ENCODE data around the gene VPS29.
A peak's percentile ranks its signal among the peaks of the same experiment; 100 is the strongest.
"Not testable (repeated sequence)": the region's sequence is repeated elsewhere in the genome, so short reads cannot be mapped to it uniquely, and the experiment has no call there.

Gene VPS29

DNA sequence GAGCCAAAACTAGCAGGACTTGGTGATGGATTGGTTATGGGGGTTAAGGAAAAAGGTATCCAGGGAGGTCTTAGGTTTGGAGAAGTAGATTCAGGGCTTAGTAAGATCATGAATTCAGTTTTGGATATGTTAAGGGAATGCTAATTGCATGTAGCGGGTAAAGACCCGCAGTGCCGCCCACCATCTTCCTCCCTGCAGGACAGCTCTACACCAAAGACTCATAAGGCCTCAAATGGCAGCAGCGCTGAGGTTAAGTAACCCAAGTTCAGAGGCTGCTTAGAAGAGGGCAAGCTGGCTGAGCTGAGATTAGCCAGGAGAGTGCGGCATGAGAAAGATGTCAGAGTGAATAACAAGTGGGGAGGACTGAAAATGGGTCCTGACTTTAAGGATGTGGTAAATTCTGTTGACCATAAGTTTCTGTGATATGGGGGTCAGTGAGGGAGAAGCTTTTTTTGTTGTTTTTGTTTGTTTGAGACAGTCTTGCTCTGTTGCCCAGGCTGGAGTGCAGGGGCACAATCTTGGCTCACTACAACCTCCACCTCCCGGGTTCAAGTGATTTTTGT, 26.4 kb upstream of the VPS29 start:
- no peak for DNase-seq (ENCODE audit: low read depth, low spot score)

DNA sequence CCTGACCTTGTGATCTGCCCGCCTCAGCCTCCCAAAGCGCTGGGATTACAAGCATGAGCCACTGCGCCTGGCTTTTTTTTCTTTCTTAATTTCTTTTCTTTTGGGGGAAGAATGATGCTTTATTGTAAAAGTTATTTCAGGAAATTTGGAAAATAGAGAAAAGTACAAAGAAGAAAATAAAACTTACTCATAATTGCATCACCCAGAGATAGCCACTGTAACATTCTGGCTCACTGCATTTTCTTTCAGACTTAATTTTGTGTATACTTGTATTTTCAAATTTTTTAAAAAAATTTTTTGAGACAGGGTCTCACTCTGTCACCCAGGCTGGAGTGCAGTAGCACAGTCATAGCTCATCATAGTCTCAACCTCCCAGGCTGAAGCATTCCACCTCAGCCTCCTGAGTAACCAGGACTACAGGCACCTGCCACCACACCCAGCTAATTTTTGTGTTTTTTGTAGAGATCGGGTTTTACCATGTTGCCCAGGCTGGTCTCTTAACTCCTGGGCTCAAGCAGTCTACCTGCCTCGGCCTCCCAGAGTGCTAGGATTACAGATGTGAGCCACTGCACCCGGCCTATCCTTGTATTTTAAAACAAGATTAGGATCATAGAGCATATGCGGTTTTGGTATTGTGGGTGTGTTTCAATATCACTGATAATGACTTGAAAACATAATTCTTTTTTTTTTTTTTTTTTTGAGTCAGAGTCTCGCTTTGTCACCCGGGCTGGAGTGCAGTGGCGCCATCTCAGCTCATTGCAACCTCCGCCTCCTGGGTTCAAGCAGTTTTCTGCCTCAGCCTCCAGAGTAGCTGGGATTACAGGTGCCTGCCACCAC, 19.2 kb upstream of the VPS29 start:
- DNase-seq (ENCODE audit: low read depth, low spot score), result not testable (repeated sequence)

DNA sequence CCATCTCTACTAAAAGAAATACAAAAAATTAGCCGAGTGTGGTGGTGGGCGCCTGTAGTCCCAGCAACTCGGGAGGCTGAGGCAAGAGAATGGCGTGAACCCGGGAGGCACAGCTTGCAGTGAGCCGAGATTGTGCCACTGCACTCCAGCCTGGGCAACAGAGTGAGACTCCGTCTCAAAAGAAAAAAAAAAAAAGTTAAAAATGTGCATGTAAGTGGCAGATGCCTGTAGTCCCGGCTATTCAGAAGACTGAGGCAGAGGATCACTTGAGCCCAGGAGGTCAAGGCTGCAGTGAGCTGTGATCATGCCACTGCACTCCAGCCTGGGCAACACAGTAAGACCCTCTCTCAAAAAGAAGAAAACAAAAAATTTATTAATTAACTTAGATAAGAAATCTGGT, 16.1 kb upstream of the VPS29 start:
- not testable (repeated sequence) for DNase-seq (ENCODE audit: low read depth, low spot score)

DNA sequence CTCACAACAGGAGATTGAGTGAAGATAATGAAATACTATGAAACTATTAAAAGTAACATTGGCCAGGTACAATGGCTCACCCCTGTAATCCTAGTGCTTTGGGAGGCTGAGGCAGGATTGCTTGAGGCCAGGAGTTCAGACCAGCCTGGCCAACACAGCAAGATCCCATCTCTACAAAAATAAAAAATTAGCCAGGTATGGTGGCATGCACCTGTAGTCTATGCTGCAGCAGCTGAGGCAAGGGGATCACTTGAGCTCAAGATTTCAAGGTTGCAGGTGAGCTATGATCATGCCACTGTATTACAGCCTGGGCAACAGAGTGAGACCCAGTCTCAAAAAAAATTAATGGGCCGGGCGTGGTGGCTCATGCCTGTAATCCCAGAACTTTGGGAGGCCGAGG, 15.1 kb upstream of the VPS29 start:
- DNase-seq (ENCODE audit: low read depth, low spot score), result no peak

DNA sequence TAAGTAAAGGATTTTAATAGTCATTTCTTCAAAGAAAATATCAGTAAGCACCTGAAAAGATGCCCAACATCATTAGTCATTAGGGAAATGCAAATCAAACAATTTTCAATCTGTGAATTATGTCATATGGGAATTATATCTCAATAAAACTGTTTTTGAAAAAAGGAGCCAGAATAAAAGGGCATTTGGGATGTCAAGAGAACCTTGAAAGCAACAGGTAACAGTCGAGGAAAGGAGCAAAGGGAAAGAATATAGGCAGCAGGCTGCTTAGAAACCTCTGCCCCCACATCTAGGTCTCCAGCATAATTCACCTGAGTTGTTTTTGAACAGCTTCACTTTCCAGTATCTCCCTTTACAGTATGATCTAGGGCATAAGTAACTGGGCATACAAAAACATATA, 12.5 kb upstream of the VPS29 start:
- DNase-seq (ENCODE audit: low read depth, low spot score), result no peak

DNA sequence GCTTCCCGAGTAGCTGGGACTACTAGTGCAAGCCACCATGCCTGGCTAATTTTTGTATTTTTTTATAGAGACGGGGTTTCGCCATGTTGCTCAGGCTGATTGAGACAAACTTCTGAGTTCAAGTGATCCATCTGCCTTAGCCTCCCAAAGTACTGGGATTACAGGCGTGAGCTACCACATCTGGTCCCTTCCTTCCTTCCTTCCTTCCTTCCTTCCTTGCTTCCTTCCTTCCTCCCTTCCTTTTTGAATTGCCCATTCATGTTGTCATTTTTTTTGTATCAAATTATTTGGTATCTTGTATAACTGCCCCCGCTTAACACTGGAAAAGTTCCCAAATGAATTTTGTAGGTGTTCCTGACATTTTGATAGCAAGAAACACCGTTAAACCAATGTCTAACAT, 11.9 kb upstream of the VPS29 start:
- DNase-seq (ENCODE audit: low read depth, low spot score), result no peak

DNA sequence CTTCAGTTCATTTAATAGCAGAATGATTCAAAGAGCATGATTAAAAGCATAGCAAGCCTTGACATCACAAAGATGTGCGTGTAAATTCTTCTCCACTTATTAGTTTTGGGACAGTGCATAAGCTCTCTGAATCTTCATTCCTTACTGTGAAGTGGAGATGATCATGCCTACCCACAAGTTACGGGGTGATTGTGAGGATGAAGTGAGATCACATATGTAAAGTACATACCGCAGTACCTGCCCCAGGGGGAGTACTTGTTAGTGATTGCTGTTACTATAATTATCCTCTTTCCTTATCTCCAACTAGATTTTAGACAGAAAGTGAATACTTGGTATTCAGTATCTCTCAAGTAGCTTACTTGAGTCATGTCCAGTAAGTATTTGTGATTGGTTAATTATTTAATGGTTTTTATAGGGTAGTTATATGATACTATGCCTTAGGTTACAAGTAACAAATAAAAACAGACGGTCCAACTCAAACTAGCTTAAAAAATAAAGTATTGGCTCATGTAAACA, 6.2 kb upstream of the VPS29 start:
- DNase-seq (ENCODE audit: low read depth, low spot score), result no peak

DNA sequence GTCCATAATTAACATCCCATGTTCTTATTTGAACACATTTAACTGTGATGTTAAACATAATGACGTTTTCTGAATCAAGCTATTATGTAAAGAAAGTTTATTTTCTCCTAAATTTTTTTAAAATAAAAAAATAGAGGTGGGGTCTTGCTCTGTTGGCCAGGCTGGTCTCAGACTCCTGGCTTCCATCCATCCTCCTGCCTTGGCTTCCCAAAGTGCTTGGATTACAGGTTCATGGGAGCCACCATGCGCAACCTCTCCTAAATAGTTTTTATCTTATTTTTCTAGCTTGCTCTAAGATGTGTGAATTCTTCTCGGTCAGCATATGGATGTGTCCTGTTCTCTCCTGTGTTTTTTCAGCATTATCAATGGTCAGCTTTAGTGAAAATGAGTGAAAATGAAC, 3.4 kb upstream of the VPS29 start:
- no peak for DNase-seq (ENCODE audit: low read depth, low spot score)

DNA sequence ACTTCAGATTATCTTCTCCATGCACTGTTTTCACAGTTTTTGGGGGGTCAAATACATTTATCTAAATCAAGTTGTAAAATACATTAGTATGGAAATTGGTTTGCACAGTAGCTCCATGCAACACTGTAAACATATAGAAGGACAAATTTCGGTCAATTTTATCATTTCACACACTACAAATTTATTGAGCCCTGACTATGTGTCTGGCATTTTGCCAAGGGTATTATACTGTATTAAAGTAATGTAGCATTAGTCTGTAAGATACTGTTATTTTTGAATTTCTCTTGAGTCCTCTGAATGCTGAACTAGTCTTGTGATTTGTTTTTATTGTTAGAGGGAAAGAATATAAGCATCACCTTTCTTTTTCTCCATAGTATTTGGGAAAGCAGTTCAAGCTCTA, 1.5 kb upstream of the VPS29 start:
- no peak for DNase-seq (ENCODE audit: low read depth, low spot score)

DNA sequence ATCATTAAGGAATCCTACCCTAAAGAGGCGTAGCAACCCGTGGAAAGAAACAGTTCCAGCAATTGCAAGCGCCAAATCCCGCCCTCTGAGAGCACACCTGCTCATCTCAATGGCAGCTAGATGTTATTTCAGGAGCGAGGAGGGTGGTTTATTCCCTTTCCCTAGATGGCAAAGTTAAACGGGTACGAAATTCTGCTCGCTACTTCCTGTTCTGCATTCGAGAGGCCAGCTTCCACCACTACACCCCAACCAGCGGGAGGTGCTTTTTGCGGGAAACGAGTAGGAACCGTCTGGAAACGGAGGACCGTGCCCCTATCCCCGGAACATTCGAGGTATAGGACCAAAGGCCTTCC, 536 bp downstream of the VPS29 start:
- no peak for DNase-seq (ENCODE audit: low read depth, low spot score)

DNA sequence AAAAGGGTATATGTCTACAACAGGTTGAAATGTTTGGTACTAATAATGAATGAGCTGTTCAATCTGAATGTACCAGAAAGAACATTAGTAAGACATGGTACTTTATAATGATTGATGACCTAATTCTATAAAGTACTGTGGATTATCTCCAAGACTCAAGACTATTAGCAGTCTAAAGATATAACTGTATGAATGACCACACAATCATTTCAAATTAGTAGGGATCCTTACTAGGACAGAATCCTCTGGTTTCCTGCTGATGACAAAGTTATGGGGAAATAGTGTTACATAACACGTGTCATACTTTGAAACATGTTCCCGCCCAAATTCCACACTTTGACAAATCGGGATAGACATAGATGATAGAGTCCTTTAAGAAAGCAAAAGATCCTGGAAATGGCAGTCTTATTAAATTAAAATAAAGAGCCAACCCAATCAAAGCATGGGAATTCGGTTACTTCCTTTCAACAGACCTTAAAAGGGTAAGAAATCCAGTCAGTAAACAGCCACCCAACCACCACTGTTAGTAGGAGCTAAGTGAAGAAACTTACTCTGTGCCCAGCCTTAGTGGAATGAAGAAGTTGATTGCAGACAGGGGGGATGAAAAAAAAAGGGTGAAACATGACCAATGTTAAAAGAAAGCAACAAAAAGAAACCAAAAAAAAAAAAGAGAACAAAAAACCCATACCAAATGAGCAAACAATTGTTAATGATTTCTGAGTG, 2.8 kb downstream of the VPS29 start:
- DNase-seq (ENCODE audit: low read depth, low spot score), result no peak

DNA sequence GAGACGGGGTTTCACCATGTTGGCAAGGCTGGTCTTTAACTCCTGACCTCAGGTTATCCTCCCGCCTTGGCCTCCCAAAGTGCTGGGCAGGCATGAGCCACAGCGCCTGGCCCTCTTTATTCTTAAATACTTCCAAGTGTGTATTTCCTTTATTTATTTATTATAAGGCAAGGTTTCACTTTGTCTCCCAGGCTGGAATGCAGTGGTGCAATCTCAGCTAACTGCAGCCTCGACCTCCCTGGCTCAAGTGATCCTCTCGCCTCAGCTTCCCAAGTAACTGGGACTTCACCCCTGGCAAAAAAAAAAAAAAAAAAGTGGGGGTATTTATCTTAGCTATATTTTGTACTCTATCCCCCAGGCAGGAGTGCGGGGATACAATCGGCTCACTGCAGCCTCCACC, 26.5 kb downstream of the VPS29 start:
- no peak for DNase-seq (ENCODE audit: low read depth, low spot score)

DNA sequence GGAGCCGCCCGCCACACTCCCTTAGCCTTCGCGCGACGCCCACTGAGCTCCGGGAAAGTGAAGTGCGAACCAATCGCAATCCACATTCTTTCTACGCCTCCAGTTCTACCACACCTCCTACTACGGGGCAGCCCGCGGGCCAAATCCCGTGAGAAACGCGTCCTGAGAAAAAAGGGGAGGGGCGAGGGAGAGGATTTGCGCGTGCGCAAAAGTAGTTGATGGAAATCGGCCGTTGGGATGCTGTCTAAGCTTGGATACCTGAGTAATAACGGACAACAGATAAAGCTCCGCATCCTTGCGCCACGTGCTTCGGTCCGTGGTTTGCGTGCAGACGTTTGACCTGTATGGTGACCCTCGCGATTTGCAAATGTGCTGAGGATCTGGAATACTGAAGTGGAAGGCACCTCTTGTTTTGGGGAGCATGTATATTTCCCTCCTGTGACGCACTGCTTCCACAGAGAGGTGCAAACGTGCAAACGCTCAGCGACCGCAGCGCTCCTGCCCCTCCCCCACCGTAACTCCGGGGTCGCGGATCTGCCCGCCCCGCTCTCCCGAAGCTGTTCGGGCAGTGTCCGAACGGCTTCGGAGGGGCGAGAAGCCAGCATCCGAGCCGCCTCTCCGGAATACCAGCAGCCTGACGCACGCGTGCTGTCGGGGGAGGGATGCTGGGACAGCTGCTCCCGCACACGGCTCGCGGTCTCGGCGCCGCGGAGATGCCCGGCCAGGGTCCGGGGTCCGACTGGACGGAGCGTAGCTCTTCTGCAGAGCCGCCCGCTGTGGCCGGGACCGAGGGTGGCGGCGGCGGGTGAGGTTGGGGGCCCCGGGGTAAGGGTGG, 33.5 kb downstream of the VPS29 start, which contains the start of the genes FAM216A and GPN3:
Gene FAM216A, plus strand, starts transcription at position 632 of the 835 bp plus-strand sequence. Its CDS starts 31 bp downstream, at position 663.
Gene GPN3, minus strand, starts transcription at position 44 of the 835 bp plus-strand sequence. CDS start 54 bp downstream, outside the sequence.
- DNase-seq (ENCODE audit: low read depth, low spot score), result peak; percentile 93

DNA sequence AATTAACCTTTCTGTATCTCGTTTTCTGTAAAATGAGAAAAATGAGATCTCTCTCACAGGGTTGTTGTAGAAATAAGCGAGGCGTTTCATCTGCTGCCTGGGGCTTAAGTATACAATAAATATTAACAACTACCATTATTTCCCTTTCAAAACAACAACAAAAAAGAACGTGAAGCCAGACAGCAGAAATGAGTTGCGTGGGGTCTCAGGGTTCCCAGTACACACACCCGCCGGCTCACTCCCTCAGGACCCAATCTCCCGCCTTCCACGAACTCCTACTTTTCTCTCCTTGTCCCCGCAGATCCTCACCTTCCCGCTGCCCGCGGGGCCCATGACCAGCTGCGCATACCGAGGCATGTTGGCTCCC, 34.1 kb downstream of the VPS29 start:
- DNase-seq (ENCODE audit: low read depth, low spot score), result no peak

DNA sequence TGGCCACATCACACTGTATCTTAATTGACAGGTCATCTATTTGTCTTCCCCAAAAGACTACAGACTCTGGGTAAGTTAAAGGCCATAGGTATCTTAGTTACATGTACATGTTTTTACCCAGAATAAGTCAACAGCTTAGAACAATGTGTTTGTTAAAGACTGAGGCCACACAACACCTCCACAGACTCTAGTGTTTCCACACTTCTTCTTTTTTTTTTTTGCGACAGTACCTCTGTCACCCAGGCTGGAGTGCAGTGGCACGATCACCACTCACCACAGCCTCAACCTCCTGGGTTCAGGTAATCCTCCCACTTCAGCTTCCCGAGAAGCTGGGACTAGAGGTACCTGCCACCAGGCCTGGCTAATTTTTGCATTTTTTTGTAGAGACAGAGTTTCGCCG, 35.1 kb downstream of the VPS29 start:
- DNase-seq (ENCODE audit: low read depth, low spot score), result no peak

DNA sequence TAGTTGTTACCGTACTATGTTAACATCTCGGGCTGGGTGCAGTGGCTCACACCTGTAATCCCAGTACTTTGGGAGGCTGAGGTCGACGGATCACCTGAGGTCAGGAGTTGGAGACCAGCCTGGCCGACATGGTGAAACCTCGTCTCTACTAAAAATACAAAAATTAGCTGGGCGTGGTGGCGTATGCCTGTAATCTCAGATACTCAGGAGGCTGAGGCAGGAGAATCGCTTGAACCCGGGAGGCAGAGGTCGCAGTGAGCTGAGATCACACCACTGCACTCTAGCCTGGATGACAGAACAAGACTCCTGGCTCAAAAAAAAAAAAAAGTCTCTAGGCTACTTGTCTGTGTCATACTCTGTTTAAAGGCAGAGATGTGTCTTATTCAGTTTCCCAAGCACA, 36.1 kb downstream of the VPS29 start:
- DNase-seq (ENCODE audit: low read depth, low spot score), result not testable (repeated sequence)

DNA sequence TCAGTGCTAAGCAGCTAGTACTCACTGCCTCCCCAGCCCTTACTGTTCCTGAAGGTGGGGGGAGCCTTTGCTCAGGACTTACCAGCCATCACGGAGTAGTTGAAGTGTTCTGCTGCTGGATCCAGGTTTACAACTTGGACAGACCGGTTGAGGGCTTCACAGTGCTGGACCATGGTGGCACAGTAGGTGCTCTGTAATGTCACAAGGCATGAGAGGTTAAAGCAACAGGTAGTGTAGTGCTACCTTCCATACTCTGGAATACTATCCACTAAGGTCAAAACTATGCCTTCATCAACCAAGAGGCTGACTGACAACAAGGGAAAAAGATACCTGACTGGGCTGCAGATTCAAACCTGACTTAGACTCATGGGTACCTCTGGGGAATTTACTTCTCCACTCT, 36.9 kb downstream of the VPS29 start:
- DNase-seq (ENCODE audit: low read depth, low spot score), result no peak

DNA sequence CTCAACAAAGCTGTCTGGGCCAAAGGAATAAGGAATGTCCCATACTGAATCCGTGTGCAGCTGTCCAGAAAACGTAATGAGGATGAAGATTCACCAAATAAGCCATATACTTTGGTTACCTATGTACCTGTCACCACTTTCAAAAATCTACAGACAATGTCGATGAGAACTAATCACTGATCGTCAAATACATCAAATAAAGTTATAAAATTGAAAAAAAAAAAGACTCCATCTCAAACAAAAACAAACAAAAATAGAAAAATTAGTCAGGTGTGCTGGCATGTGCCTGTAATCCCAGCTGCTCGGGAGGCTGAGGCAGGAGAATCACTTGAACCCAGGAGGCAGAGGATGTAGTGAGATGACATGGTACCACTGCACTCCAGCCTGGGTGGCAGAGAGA, 40.7 kb downstream of the VPS29 start:
- DNase-seq (ENCODE audit: low read depth, low spot score), result not testable (repeated sequence)

DNA sequence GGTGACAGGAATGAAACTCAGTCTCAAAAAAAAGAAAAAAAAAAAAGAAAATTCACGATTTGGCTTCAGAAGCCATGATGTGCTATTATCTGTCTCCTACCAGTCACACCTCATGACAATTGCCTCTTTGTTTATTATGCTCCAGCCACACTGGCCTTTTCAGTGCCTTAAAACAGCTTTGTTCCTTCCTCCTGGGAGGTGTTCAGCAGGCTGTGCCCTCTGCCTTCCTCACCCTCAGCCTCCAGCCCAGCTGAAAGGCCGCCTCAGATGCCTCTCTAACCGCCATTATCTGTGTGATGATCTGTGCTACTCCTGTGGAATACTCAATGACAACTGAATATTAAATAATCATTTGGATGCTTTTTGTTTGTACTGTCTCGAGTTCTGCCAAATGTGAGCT, 43.2 kb downstream of the VPS29 start:
- DNase-seq (ENCODE audit: low read depth, low spot score), result no peak

DNA sequence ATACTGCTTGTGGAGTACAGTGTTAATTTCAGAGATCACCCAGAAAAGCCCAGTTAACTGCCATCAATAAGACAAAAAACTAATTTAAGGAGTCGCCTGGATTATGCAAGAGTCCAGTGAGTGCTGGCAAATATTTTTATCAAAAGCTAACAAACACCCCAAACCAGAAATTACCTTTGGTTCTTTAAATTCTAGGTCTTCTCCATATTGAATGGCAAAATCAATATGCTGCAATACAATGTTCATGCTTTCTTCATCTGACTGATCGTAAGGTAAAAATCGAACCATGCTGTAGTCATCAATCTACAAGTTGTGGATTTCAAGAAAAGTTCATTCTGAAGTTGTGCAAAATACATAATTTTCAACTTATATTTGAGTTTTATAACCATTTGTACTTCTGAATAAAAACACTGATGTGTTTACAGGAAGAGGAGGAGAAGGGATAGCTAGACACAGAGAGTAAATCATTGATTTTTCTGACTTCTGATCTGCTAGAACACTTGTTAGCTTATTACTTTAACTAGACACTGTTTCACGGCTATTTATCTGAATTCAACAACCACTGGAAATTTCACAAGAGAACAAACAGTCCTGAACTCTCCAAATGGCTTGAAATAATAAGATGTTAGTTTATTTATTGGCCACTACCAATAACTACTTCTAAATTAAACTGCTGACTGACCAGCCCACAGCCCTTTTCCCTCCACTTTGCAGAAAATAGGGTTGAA, 48.2 kb downstream of the VPS29 start:
- DNase-seq (ENCODE audit: low read depth, low spot score), result no peak

DNA sequence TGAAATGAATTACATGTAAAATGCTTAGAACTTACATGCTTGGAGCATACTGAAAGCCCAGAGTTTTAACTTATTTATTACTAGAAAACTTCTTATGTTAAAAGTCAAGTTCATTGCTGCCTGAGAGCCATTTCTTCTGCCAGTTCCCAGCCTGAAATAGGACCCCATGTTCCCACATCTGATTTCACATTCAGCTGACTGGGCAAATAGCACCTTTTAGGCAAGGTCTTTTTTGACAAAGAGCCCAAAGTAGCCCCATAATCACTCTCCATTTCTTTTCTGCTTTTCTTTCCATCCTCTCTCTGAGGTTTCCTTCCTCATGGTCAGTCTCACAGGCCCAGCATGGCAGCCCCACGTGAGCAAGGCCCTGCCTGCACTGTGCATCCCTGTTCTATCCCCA, 50.6 kb downstream of the VPS29 start:
- DNase-seq (ENCODE audit: low read depth, low spot score), result no peak
